ENCODE data around the gene CMKLR1.

GRCh38 chr12:108240928-108241327 lies 98.2 kb downstream of the CMKLR1 start:
- TF ChIP-seq GATA2 (IDR thresholded peaks at IDR 0.05; ENCODE audit: low read depth, low read length), result no peak
- TF ChIP-seq GATA3 (IDR thresholded peaks at IDR 0.05; ENCODE audit: low read depth, low read length), result no peak
